ENCODE results near the gene PDCD11.
"Not testable (repeated sequence)": the region's sequence is repeated elsewhere in the genome, so short reads cannot be mapped to it uniquely, and the experiment has no call there.

Gene PDCD11

GRCh38 chr10:103355906-103356599 is 40.4 kb upstream of the PDCD11 start:
- Histone ChIP-seq H3K36me3 (ENCODE audit: insufficient read depth, low read length) (no peaks in the 10 kb centered on the region), H3K4me2 (ENCODE audit: low read length) (no peak overlapping the region), H3K9me2 (ENCODE audit: low read depth, low read length) (no peaks in the 10 kb centered on the region), H4K20me1 (ENCODE audit: insufficient read depth, low read length) (no peaks in the 10 kb centered on the region), H3K27me3 (ENCODE audit: insufficient read depth, low read length) (no peaks in the 10 kb centered on the region), H2AFZ (ENCODE audit: low read length) (no peak overlapping the region), H3K4me1 (ENCODE audit: insufficient read depth, low read length, severe bottlenecking) (peaks cover 6% of the 10 kb centered on the region), H3K27ac (ENCODE audit: low read depth, low read length, poor library complexity, severe bottlenecking) (no peak overlapping the region), H3K79me2 (ENCODE audit: insufficient read depth, low read length) (no peaks in the 10 kb centered on the region), H3K9me3 (ENCODE audit: low read length) (no peaks in the 10 kb centered on the region), H3K4me3 (ENCODE audit: low read depth, low read length, poor library complexity, severe bottlenecking) (no peak overlapping the region), H3K9ac (ENCODE audit: low read length) (no peak overlapping the region), H3F3A (ENCODE audit: insufficient read depth, low read length) (0 out of 2 replicates have a peak, but pooled peaks cover 2% of the 10 kb centered on the region)
- no peak for TF ChIP-seq EZH2 (IDR thresholded peaks at IDR 0.05; ENCODE audit: borderline replicate concordance, low read length)
- no peak for TF ChIP-seq CTCF (IDR thresholded peaks at IDR 0.05; ENCODE audit: low read length)

GRCh38 chr10:103359493-103359892 is 36.9 kb upstream of the PDCD11 start:
- H3K79me2 ChIP-seq (ENCODE audit: insufficient read depth, low read length); H4K20me1 ChIP-seq (ENCODE audit: insufficient read depth, low read length); H3K9me2 ChIP-seq (ENCODE audit: low read depth, low read length); H3K9me3 ChIP-seq (ENCODE audit: low read length); H3K36me3 ChIP-seq (ENCODE audit: insufficient read depth, low read length); H3K27me3 ChIP-seq (ENCODE audit: insufficient read depth, low read length); H3F3A ChIP-seq (ENCODE audit: insufficient read depth, low read length); H3K4me3 ChIP-seq (ENCODE audit: low read depth, low read length, poor library complexity, severe bottlenecking); H3K4me2 ChIP-seq (ENCODE audit: low read length); H3K4me1 ChIP-seq (ENCODE audit: insufficient read depth, low read length, severe bottlenecking); H2AFZ ChIP-seq (ENCODE audit: low read length); H3K27ac ChIP-seq (ENCODE audit: low read depth, low read length, poor library complexity, severe bottlenecking); H3K9ac ChIP-seq (ENCODE audit: low read length): not testable (repeated sequence)

- H3K9ac ChIP-seq (ENCODE audit: low read length); H3K9me3 ChIP-seq (ENCODE audit: low read length); H3K9me2 ChIP-seq (ENCODE audit: low read depth, low read length); H4K20me1 ChIP-seq (ENCODE audit: insufficient read depth, low read length); H3K4me2 ChIP-seq (ENCODE audit: low read length); H3K79me2 ChIP-seq (ENCODE audit: insufficient read depth, low read length); H3K4me1 ChIP-seq (ENCODE audit: insufficient read depth, low read length, severe bottlenecking); H3F3A ChIP-seq (ENCODE audit: insufficient read depth, low read length); H3K27me3 ChIP-seq (ENCODE audit: insufficient read depth, low read length); H3K27ac ChIP-seq (ENCODE audit: low read depth, low read length, poor library complexity, severe bottlenecking); H3K36me3 ChIP-seq (ENCODE audit: insufficient read depth, low read length); H2AFZ ChIP-seq (ENCODE audit: low read length); H3K4me3 ChIP-seq (ENCODE audit: low read depth, low read length, poor library complexity, severe bottlenecking): not testable (repeated sequence)
Measured at GRCh38 chr10:103360791-103361190, 35.6 kb upstream of the PDCD11 start.

DNA sequence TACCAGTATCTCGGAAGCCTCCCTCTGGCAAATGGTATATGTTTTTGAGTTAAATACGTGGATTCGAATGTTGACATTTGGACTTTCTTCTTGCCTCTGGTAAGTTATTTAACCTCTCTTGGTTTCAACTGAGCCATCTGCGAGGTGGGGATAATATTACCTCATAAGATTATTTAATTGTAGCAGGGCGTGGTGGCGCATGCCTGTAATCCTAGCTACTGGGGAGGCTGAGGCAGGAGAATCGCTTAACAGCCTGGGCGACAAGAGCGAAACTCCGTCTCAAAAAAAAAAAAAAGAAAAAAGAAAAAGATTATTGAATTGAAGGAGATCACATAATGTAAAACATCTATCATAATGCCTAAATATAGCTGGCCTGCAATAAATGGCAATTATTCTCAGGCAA is 29.0 kb upstream of the PDCD11 start:
- H2AFZ ChIP-seq (ENCODE audit: low read length): no peak overlapping the region
- peak overlapping the region; percentile 34; the same call in 1 of the 2 replicates for H3K9ac ChIP-seq (ENCODE audit: low read length)
- no peaks in the 10 kb centered on the region for H4K20me1 ChIP-seq (ENCODE audit: insufficient read depth, low read length)
- no peaks in the 10 kb centered on the region for H3K27me3 ChIP-seq (ENCODE audit: insufficient read depth, low read length)
- H3F3A ChIP-seq (ENCODE audit: insufficient read depth, low read length): no peaks in the 10 kb centered on the region
- H3K4me2 ChIP-seq (ENCODE audit: low read length): peak overlapping the region; percentile 70
- peak overlapping the region; percentile 89 for H3K4me3 ChIP-seq (ENCODE audit: low read depth, low read length, poor library complexity, severe bottlenecking)
- H3K36me3 ChIP-seq (ENCODE audit: insufficient read depth, low read length): peaks cover 7% of the 10 kb centered on the region; the same call in 1 of the 2 replicates
- H3K4me1 ChIP-seq (ENCODE audit: insufficient read depth, low read length, severe bottlenecking): peaks cover 31% of the 10 kb centered on the region
- H3K27ac ChIP-seq (ENCODE audit: low read depth, low read length, poor library complexity, severe bottlenecking): peak overlapping the region; percentile 71
- TF ChIP-seq EZH2 (IDR thresholded peaks at IDR 0.05; ENCODE audit: borderline replicate concordance, low read length) (no peak), CTCF (IDR thresholded peaks at IDR 0.05; ENCODE audit: low read length) (no peak)
- H3K9me2 ChIP-seq (ENCODE audit: low read depth, low read length): no peaks in the 10 kb centered on the region
- no peaks in the 10 kb centered on the region for H3K9me3 ChIP-seq (ENCODE audit: low read length)
- peaks cover 22% of the 10 kb centered on the region for H3K79me2 ChIP-seq (ENCODE audit: insufficient read depth, low read length)
